NCI-H2196 (cell line): ENCODE measurements around the gene SNX1.
A peak's percentile ranks its signal among the peaks of the same experiment; 100 is the strongest.
"Not testable (repeated sequence)": the region's sequence is repeated elsewhere in the genome, so short reads cannot be mapped to it uniquely, and the experiment has no call there.

Experiments used
- DNase-seq: peaks from one replicate; lab custom pipeline; 2025; ENCODE audit not compliant: unreplicated experiment; lab: John Stamatoyannopoulos, UW

The SNX1 gene

DNA sequence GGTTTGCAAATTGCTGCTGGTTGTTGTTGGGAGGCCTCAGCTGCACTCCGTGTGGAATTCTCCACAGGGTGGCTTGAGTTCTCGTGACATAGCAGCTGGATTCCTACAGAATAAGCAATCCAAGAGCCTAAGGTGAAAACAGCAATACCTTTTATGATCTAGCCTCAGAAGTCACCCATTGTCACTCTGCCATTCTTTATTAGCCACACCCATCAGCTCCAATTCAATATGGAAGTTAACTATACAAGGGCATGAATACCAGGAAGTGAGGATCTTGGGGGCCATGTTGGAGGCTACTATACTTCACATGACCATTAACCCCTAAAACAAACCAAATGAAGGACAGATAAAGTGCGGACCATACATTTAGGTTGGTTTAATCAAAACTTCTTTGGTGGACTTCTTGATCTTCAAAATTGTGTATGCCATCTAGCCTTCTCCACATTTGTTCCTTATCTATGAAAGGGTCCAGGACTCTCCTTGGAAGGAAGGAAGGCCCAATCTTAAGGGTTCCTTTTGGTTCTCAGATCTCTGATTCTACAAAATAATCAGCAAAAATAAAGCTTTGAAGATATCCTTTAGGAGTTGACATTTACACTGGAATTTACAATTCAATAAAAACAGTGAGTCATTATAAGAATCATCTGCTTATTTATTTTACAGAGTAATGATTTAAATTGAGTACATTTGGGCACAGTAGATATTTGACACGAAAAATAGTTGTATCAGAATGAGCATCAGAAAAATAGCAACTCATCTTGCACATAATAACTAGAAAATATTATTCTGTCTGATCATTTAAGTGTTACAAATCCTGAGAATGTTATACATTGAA lies 23.6 kb upstream of the SNX1 start:
- DNase-seq: no peak

DNA sequence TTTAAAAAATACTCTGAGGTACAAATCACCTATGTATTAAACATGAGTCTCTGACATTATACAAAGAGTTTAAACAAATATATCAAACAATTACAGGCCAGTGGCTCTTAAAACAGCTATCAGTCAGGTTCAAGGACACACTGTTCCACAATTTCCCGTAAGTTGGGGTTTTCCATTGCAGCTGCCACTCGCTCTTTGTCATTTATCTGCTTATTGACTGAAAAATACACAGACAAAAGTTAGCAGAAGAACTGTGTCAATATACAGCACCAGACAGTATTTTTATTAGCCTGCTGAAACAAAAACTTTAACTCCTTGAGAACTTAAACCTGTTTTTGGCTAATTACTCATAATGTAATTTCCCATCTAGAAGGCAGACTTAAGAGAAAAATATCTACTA lies 23.0 kb upstream of the SNX1 start:
- DNase-seq: no peak

DNA sequence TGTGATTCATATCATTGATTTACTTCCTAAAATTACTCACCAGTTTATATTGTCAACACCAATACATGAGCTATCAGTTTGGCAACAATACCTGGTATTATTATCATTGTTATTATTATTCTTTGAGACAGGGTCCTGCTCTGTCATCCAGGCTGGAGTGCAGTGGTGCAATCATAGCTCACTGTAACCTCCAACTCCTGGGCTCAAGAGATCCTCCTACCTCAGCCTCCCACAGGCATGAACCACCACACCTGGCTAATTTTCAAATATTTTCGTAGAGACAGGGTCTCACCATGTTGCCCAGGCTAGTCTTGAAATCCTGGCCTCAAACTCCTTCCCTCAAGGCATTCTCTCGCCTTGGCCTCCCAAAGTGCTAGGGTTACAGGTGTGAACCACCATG lies 22.3 kb upstream of the SNX1 start:
- DNase-seq: not testable (repeated sequence)

DNA sequence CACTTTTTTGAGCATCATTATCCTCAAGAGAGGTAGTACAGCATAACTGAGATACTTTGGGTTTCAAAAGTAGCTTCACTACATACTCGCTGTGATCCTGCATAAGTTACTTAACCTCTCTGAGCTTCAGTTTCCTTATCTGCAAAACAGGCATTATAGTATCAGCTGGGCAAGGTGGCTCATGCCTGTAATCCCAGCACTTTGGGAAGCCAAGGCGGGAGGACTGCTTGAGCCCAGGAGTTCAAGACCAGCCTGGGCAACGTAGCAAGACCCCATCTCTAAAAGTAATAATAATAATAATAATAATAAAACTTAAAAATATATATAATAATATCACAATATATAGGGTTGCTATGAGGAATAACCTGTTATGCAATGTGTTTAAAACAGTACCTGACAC lies 13.0 kb upstream of the SNX1 start:
- DNase-seq: no peak

DNA sequence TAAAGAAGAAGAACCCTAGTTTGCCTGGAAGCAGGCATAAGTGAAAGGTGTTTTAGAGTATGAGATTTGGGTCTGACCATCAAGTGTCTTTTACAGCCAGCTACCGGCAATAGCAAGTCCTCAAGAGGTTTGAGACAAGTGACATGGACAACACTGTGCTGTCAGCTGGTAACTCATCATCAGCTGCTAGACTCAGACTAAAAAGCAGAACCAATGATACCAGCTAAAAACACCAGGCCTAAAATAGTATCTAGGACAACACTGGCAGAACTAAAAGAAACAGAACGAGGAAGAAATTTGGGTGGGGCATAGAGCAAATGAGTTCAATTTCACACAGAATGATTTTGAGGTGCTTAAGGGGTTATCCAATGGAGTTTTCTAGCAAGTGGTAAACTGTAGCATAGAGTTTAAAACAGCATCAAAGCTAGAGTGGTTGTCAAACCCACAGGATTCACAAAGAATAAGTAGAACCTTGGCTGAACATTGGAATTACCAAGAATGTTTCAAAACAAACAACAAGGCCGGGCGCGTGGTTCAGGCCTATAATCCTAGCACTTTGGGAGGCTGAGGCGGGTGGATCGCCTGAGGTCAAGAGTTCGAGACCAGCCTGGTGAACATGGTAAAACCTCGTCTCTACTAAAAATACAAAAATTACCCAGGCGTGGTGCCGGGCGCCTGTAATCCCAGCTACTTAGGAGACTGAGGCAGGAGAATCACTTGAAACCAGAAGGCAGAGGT lies 6.1 kb upstream of the SNX1 start:
- DNase-seq: no peak

DNA sequence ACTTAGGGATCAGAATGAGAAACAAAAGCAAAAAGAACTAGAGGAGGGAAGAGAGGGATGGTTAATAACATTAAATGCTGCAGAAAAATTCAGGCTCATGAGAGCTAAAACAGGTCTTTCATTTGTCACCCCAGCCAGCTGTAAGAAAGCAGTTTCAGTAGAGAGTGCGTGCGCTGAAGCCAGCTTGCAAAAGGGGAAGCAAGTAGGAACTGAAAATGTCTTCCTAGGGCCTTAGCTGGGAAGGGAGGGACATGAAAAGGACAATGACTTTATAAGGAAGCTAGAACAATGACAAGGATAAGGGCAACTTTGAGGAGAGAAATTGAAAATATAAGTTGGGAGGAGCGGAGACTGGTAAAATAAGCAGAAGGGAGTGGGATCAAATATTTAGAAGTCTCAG lies 5.3 kb upstream of the SNX1 start:
- no peak for DNase-seq

DNA sequence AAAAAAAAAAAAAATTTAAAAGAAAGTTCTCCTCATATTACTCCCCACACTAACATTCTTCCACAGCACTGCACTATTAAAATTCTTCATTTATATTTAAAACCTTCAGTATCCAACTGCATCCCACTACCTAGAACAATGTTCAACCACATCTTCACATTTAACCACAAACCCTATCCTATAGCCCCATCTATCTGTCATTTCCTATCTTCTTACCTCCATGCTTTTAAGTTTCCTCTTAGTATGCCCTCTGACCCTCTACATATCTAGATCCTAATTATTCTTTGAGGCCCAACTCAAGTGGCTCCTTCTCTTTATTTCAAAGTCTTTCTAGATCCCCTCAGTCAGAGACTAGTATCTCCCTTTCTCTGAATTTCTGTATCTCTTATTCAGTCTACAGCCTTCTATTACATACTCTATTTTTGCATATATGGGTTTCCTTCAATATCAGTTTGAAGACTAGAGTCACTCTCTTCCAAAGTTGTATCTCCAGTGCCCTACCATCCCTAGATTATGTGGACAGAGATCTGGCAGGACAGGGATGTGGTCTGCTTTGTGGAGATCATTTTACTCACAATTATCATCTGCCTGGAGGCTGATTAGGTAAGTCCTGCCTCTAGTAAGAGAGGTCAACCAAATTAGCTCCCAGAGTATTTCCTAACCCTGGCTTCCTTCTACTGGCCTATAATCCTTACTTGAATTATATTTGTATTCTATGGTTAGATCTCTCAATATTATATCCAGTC lies 3.5 kb upstream of the SNX1 start:
- no peak for DNase-seq

DNA sequence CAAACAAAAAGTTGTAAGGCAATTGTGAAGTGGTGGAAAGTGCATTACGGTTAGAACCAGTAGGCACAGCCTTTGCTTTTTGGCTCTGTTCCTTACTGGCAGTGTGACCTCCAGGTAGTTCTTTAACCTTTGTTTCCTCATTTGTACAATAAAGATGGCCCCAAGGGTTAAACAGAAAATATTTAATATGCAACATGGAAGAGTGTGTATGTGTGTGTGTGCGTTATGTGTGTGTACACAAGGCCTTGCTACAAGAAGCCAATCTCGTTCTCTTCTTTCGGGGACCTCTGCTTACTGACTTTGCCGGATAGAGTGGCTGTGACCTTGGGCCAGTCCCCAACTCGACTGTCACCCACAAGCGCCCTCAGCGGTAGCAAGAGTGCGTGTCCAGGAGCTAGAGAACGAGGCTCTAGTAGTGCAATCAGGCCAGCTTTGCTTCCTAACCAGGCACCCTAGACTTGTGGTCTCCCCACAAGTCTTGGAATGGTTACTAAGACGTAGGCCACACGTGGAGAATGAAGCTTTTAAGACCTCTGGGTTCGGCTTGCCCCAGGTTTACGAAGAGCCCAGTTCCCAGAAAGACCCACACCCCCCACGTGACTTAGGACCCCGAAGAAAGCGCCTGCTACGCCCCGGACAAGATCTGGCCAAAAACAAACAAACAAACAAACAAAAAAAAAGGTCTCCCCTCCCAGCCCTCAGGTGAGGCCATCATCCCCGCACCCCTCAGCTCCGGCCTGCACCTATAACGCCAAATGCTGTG lies 2.7 kb upstream of the SNX1 start:
- DNase-seq: no peak

DNA sequence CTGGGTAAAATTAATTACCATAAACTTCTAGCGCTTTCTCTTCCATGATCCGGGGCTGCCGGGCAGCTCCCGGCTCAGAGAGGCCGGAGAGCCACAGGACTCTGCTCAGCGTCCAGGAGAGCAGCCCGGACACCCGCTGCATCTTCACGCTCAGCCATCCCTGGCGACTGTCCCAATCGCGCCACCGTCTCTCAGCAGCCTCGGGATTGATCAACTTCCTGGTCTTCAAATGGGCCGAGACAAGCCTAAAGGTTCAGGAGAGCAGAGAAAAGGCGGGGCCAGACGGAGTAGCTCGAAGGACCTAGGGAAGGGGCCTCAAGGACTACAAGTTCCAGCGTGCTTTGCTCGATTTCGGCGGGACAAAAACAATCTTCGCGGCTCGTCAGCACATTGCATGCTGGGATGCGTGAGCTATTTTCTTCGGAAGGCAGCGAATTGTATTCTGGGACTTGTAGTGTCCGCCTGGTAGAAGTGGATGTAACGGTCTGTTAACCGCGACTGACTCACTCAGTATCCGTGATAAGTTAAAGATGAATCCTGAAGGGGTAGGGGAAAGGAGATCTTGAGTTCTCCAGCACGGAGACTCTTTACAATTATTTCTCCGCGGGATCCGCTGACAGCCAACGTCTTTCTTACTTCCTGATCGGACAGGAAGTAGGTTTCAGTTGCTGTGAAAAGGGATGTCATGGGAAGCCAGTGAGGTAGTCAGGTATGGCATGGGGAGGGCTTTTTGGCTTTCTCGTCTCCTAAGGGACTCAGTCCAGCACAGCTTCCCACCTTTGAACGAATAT lies 2.0 kb upstream of the SNX1 start, which contains the start of gene CIAO2A:
Gene CIAO2A, minus strand, starts transcription at position 212 of the 791 bp plus-strand sequence. Its CDS starts 70 bp downstream, at position 142.
- DNase-seq: peak; percentile 92

DNA sequence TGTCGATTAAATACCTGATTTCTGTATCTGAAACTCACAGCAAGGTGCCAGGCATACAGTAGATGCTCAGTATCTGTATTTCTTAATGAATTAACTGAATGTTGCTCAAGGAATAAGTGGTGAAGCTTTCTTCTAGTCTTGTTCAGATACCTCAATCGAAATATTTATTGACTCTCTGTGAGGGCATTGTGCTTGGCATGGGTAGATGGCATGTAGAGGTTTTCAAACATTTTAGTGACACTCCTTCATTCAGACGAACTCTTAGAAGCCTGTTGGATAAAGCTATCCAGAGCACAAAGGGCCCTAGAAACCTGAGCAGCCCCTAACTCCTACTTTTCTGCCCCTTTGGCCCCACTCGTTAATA lies 369 bp upstream of the SNX1 start:
- no peak for DNase-seq

DNA sequence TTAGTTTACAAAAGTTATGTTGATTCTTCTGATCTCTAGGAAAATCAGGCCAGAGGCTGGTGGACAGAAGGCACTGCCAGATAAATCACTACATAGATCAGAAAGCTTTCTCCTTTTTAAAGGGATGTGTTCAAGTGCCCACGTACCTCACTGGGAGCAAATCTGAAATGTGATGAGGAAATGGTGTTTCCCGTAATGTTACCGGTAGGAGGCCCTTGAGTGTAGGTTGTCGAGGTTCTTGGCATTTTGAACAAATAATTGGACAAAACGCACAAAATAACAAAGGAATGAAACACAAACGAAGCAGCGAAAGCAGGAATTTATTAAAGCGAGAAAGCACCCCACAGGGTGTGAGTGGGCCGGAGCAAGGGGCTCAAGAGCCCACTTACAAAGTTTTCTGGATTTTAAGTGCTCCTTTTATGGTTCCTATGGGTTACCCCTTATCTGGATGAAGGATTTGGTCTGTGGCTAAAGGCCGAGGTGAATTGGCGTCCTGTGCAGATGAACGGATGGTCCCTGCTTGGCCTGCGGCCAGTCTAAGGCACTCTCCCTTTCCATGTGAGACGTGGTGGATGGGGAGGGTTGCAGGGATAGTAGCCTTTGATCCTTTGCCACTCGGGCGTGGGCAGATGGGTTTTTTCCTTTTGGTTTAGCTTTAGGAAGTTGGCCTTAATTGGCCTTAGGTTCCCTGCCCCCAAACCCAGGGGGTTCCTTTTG lies 1.0 kb downstream of the SNX1 start:
- no peak for DNase-seq

DNA sequence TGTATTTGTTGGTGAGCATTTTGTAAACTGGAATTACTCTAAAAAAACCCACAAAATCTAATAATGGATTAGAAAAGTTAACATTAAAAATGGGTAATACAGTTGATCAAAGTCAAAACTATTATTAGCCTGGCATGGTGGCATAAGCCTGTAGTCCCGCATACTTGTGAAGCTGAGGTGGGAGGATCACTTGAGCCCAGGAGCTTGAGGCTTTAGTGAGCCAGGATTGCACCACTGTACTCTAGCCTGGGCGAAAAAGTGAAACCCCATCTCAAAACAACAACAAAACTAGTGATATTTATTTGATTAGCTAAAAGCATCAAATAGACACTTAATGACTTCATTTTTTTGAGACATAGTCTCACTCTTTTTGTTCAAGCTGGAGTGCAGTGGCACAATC lies 3.6 kb downstream of the SNX1 start:
- no peak for DNase-seq

DNA sequence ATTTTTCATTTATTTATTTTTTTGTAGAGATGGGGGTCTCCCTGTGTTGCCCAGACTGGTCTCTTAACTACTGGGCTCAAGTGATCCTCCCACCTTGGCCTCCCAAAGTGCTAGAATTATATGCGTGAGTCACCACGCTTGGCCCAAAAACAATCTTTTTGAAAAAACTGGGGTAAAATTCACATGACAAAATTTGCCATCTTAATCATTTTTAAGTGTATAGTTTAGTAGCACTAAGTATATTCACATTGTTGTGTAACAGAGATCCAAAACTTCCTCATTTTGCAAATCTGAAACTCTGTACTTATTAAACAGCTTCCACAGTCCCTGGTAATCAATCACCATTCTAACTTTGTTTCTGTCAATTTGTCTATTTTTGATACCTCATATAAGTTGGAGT lies 5.2 kb downstream of the SNX1 start:
- DNase-seq: no peak

DNA sequence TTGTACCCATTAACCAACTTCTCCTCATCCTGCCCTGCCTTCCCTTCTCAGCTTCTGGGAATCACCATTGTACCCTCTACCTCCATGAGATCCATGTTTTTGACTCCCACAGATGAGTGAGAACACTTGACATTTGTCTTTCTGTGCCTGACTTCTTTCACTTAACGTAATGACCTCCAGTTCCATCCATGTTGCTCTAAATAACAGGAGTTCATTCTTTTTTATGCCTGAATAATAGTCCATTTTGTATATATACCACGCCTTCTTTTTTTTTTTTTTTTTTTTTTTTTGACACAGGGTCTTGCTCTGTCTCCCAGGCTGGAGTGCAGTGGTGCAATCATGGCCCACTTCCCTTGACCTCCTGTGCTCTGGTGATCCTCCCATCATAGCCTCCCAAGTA lies 6.7 kb downstream of the SNX1 start:
- DNase-seq: no peak

DNA sequence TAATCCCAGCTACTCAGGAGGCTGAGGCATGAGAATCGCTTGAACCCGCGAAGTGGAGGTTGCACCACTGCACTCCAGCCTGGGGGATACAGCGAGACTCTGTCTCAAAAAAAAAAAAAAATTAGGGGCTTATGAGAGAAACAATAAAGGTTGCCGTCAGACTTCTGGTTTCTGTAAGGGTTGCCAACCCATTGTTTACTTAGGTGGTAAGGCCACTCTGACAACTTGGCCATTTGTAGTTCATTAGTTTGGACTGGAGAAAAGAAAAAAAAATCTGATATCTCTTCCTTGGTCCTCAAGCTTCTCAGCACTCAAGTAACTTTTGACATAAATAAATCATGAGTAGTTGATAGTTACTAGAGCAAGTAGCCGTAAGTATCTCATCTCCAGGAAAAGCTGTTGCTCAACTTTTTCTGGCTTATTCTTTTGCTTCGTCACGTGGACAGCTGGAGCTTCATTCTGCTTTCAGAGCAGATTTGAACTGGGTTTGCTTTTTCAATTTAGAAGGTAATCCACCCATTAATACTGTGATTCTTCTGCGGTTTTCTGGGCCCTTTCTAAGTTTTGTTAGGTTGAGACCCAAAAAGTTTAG lies 9.4 kb downstream of the SNX1 start:
- DNase-seq: no peak

DNA sequence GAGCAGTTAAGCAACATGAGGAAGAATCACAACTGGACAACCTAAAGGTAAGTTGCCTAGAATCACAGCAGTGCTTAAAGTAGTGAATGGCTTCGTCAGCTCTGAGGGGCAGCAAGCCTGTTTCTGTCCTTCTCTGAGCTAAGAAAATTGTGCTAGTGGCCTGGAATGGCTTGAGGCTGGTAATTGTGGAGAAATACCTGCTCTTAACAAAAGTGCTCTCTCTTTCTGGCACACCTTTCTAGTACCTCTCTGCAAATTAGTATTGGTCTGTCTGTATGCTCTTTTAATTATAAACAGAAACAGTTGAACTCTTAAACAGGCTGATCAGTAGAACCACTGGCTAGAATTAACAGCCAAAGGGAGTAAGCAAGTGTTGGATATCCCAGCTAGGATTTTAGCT lies 11.6 kb downstream of the SNX1 start:
- DNase-seq: no peak

DNA sequence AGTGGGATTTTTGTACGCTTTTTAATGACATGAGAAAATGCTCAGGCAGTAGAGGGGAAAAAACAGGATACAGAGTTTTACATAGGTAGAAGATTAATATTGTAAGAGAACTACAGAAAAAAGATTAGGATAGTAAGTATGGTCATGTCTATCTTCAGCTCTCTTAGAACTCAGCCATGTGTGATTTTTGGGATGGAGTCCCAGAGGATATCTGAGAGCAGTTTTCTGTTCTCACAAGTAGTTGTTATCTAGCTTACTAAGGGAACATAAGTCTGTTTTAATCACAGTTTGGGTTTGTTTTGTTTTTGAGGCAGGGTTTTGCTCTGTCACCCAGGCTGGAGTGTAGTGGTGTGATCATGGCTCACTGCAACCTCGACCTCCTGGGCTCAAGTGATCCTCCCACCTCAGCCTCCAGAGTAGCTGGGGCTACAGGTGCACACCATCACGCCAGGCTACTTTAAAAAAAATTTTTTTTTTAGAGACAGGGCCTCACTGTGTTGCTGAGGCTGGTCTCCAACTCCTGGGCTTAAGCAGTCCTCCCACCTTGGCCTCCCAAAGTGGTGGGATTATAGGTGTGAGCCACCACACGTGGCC lies 14.4 kb downstream of the SNX1 start:
- DNase-seq: not testable (repeated sequence)

DNA sequence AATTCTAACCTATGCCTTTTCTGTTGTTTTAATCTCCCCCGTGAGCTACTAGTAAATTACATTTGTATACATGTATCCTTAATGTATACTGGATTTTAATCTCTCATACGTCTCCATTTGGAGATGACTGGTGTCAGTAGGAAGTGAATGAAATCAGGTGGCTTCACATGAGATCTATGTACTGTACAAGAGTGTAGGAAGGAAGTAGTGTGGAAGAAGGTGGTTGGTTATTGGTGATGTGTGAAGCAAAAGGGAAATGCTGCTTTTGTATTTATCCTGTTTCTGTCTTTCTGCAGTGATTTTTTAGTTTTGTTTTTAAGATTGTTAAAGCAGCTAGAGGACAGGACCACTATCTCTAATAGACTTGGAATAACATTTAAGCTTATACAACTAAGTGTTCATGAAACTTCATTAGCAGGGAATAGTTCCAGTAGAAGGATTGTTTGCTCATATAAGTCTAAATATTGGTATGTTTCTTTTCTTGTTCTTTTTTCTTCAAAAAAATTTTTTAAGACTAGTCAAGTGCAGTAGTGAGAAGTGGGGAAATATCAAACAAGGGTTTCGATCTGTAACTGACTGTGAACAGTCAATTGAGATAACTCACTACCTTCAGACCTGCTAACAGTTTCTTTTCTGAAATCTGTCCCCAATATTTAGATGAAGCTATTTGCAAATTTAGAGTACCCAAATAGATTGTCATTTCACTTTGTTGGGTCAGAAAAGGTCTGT lies 15.3 kb downstream of the SNX1 start:
- DNase-seq: no peak
